Esophagus squamous epithelium (tissue), 4 donors: ENCODE results near the gene ANKS1A.

Experiments
- POLR2A ChIP-seq, 4 donors: fragments of 450-650 bp; IDR thresholded peaks; one replicate each; pipeline ENCODE4 v1.6.1; 2017; ENCODE audit warnings: antibody characterized with exemption in 4 of 4, mild to moderate bottlenecking in 4 of 4, moderate library complexity in 3 of 4
- TF ChIP-seq, protein P1 (sequence below), 6 experiments: fragments of 450-650 bp in 4 of 6; fragments of 200-600 bp in 2 of 6; sonication (generic) in 2 of 6; IDR thresholded peaks; one replicate each; pipeline ENCODE4 v1.5.1; 2016 to 2019; ENCODE audit warnings: antibody characterized with exemption in 6 of 6, mild to moderate bottlenecking in 4 of 6, moderate library complexity in 4 of 6

DNA sequence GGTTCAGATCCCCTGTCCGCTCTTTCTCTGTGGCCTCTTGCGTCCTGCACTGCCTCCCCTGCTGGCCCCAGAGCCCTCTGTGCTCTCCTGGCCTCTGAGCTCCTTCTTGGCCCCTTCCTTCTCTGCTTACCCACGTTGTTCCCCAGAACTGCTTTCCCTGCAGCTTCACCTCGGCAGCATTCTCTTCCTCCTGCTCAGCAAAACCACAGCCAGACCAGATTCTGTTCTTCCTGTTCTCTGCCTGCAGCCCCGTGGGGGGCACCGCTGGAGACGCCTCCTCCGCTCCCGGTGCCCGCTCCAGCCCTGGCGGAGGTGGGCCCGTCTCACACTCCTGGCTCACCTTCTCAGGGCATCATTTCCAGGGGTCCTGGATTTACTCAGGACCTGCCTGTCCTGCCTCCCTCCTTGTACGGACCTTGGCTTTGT is 192.4 kb downstream of the ANKS1A start:
- TF ChIP-seq, protein P1, sequence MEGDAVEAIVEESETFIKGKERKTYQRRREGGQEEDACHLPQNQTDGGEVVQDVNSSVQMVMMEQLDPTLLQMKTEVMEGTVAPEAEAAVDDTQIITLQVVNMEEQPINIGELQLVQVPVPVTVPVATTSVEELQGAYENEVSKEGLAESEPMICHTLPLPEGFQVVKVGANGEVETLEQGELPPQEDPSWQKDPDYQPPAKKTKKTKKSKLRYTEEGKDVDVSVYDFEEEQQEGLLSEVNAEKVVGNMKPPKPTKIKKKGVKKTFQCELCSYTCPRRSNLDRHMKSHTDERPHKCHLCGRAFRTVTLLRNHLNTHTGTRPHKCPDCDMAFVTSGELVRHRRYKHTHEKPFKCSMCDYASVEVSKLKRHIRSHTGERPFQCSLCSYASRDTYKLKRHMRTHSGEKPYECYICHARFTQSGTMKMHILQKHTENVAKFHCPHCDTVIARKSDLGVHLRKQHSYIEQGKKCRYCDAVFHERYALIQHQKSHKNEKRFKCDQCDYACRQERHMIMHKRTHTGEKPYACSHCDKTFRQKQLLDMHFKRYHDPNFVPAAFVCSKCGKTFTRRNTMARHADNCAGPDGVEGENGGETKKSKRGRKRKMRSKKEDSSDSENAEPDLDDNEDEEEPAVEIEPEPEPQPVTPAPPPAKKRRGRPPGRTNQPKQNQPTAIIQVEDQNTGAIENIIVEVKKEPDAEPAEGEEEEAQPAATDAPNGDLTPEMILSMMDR (IDR thresholded peaks at IDR 0.05) = no peak
- TF ChIP-seq POLR2A (IDR thresholded peaks at IDR 0.05) = no peak
